ENCODE results near the gene SHOC1.
"Not testable (repeated sequence)": the region's sequence is repeated elsewhere in the genome, so short reads cannot be mapped to it uniquely, and the experiment has no call there.

The SHOC1 gene

GRCh38 chr9:111804636-111805035 is 9.9 kb upstream of the SHOC1 start:
- DNase-seq, result no peak

DNA sequence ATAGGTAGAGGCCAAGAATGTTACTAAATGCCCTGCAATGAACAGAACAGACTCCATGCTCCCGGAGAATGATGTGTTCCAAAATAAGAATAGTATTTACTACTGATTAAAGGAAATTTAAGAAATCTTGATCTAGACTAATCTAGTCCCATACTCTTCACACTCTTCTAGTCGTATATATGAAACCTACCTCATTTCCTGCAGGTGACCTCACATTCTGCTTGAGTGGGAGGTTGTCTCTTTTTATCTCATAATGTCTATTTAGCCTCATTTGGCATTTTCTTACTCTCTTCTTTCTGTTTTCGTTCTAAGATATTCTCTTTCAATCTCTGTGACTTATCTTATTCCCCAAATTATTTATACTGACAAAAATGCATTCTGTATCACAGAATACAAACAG is 9.2 kb upstream of the SHOC1 start:
- no peak for DNase-seq

DNA sequence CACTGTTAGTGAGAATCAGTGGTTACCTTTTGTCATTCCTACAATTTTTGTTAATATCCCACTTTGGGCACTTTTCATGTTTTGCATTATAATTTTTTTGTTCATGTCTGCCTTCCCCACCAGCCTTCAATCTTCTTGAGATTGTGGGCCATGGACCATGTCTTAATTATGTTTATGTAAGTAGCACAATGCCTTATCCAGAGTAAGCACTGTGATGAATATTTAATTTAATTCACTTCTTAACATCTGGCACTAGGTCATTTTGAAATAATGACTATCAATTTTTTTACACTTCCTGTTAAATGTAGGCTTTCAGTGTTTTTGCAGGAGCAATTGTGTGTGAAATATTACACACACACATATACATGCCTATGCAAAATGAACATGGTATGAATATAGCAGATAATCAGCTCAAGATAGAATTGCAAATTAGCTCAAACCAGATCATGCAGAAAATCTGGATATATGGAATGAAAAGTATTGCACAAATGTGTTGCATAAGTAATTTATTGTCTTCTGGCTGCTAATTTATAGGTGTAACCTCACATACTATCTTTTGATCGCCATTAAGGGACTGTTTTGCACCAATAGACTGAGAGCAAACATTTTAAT is 5.3 kb upstream of the SHOC1 start:
- DNase-seq, result no peak

DNA sequence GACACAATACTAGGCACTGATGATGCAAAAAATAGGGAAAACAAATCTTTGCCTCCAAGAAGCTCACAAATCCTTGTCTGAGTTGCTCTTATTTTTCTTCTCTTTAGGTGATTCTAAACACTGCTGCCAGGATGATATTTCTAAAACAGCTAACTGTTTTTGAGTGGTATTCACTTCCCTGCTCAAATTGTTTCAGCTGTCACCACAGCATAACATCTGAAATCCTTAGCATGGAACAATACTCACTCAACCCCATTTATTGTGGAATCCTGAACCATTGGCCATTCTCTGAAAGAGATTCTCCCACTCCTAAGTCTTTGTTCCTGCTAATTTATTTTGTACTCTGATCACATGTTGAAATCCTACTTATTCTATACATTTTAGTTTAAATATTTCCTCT is 4.8 kb upstream of the SHOC1 start:
- DNase-seq, result no peak

DNA sequence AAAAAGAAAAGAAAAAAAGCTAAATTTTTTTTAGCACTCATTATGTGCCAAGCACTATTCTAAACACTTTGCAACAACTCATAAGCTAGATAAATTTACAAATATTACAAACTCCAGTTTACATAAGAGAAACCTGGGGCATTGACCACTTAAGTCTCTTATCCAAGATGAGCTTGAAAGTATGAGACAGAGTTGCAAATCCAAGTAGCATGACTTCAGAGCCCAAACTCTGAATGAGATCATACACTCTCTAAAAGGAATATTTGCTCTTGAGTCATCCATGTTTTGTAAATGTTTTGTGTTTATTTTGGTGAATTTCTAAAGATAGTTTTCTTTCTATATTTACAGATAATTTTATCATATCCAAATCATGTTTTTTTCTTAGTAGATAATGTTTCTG is 4.0 kb upstream of the SHOC1 start:
- no peak for DNase-seq

DNA sequence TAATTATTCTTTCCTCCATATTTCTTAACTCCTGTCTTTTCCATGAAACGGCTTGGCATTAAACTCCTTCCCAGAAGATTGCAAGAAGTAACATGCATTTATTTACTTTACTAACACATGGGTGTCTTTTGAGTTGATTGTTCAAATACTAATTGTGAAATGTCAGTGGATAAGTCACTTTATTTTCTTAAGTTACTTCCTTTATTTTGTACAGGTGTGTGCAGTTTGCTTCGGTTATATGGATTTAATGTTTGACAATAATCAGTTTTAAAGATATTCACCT is 761 bp upstream of the SHOC1 start:
- DNase-seq, result no peak

DNA sequence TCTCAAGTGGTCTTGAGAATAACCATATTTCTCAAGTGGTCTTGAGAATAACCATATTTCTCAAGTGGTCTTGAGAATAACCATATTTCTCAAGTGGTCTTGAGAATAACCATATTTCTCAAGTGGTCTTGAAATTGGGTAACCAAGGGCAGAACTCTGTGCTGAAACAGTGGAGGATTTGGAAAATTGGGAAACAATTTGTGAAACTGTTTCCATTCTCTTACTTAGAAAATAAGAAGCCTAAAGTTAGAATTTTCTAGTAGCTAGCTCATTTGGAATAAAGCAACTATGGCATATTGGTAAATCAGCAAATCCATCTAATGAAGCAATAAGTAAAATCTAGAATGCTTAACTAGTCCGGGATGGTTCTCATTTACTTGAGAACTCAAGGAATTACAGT is 2.9 kb downstream of the SHOC1 start:
- DNase-seq, result not testable (repeated sequence)

DNA sequence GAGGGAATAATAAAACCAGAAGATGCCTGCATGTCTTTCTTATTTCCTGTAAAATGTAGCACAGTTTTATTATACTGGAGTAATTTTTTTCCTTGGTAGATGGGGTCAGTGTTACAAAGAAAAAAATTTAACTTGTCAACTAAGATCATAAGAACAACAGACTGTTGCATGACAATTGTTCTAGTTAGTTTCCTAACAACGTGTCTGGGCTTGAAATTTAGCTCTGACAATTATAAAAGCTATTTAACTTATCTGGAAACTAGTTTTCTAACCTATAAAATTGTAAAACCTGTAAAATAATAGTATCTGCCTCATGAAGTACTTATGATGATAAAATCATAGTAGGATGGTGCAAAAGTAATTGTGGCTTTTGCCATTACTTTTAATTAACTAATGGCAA is 4.9 kb downstream of the SHOC1 start:
- no peak for DNase-seq

DNA sequence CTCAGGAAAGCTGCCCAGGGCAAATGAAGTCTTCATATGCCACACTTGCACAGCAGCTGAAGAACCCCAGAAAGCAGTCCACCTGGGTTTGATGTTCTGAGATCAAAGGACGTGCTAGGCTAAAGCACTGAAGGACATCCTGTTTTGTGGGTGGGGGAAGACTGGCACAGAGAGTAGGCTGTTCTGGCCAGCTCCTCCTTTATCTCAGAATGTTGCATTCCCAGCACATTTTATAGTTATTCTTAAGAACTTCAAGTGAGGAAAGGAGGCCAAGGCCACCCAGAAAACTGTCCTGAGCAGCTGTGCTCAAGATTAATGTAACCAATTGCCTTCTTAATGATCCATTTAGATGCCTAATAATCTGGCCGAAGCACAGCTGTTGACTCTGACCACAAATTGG is 10.9 kb downstream of the SHOC1 start:
- no peak for DNase-seq

GRCh38 chr9:111783424-111783823 is 11.3 kb downstream of the SHOC1 start:
- DNase-seq, result no peak

GRCh38 chr9:111766066-111766465 is 28.7 kb downstream of the SHOC1 start:
- DNase-seq, result no peak

GRCh38 chr9:111762556-111762955 is 32.2 kb downstream of the SHOC1 start:
- DNase-seq, result no peak

- no peak for DNase-seq
These were observed 34.7 kb downstream of the SHOC1 start for GRCh38 chr9:111759762-111760639.

DNA sequence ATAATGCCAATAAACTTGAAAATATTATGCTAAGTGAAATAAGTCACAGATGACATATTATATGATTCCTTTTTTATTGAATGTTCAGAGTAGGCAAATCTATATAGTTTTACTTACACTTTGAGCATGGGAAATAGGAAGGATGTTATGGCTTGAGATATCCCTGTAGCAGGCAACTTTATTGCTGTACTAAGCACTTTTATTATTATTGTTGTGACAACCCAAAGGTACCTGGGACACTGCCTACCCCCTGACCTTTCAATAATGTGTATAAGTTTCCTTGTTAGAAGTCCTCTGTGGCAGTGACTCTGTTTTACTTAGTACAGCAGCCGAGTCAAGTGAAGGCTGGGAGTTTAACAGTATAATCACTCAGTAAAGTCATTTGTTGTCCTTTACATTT is 39.9 kb downstream of the SHOC1 start:
- no peak for DNase-seq

- DNase-seq, result no peak
These were observed 42.3 kb downstream of the SHOC1 start for GRCh38 chr9:111752455-111752854.
